ENCODE measurements around the gene ZSCAN21. TPM values are rescaled to one million over a fixed set of nuclear protein-coding genes. Genes with fewer than 3 reads are reported as not detected.

ZSCAN21 gene
- total RNA-seq, 1 donor from 2014 or later, result 17.0 TPM

- no peaks in the 10 kb centered on the region for H3K27me3 Mint-ChIP-seq (ENCODE audit: low read depth)
- no peaks in the 10 kb centered on the region for H3K9me3 Mint-ChIP-seq
- DNase-seq (ENCODE audit: low spot score in 2 of 2, unreplicated experiment in 2 of 2), result peak in 1 of 2 experiments; percentile 42
- H3K4me3 Mint-ChIP-seq, result no peak overlapping the region
- peaks cover 25% of the 10 kb centered on the region for H3K36me3 Mint-ChIP-seq
- peak overlapping the region; percentile 67 for H3K27ac Mint-ChIP-seq
- TF ChIP-seq, protein P1, sequence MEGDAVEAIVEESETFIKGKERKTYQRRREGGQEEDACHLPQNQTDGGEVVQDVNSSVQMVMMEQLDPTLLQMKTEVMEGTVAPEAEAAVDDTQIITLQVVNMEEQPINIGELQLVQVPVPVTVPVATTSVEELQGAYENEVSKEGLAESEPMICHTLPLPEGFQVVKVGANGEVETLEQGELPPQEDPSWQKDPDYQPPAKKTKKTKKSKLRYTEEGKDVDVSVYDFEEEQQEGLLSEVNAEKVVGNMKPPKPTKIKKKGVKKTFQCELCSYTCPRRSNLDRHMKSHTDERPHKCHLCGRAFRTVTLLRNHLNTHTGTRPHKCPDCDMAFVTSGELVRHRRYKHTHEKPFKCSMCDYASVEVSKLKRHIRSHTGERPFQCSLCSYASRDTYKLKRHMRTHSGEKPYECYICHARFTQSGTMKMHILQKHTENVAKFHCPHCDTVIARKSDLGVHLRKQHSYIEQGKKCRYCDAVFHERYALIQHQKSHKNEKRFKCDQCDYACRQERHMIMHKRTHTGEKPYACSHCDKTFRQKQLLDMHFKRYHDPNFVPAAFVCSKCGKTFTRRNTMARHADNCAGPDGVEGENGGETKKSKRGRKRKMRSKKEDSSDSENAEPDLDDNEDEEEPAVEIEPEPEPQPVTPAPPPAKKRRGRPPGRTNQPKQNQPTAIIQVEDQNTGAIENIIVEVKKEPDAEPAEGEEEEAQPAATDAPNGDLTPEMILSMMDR (IDR thresholded peaks at IDR 0.05; ENCODE audit: unreplicated experiment), result no peak
- peaks cover 22% of the 10 kb centered on the region for H3K4me1 Mint-ChIP-seq
Observed at GRCh38 chr7:100022621-100023020, 27.0 kb upstream of the ZSCAN21 start.

GRCh38 chr7:100023526-100023925 is 26.0 kb upstream of the ZSCAN21 start:
- H3K27ac Mint-ChIP-seq, result peak overlapping the region; percentile 56
- H3K36me3 Mint-ChIP-seq, result peaks cover 22% of the 10 kb centered on the region

DNA sequence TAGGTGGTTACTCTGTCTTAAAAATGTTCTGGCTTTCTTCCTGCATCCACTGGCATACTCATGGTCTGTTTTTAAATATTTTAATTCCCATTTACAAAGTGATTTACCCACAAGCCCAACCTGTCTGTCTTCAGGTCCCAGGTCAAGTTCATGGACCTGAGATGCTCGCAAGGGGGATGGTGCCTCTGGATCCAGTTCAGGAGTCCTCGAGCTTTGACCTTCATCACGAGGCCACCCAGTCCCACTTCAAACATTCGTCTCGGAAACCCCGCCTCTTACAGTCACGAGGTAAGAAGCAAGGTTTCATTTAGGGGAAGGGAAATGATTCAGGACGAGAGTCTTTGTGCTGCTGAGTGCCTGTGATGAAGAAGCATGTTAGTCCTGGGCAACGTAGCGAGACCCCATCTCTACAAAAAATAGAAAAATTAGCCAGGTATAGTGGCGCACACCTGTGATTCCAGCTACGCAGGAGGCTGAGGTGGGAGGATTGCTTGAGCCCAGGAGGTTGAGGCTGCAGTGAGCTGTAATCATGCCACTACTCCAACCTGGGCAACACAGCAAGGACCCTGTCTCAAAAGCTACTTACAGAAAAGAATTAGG is 25.5 kb upstream of the ZSCAN21 start:
- Mint-ChIP-seq H3K4me1 (peaks cover 18% of the 10 kb centered on the region), H3K9me3 (no peaks in the 10 kb centered on the region), H3K27ac (no peak overlapping the region), H3K27me3 (ENCODE audit: low read depth) (no peaks in the 10 kb centered on the region), H3K4me3 (no peak overlapping the region), H3K36me3 (peaks cover 23% of the 10 kb centered on the region)
- no peak for DNase-seq (ENCODE audit: low spot score in 2 of 2, unreplicated experiment in 2 of 2)
- TF ChIP-seq, protein P1 (IDR thresholded peaks at IDR 0.05; ENCODE audit: unreplicated experiment), result no peak

More at GRCh38 chr7:100023526-100023925, 26.0 kb upstream of the ZSCAN21 start:
- no peak for DNase-seq (ENCODE audit: low spot score in 2 of 2, unreplicated experiment in 2 of 2)
- no peaks in the 10 kb centered on the region for H3K9me3 Mint-ChIP-seq
- H3K4me3 Mint-ChIP-seq, result no peak overlapping the region
- H3K27me3 Mint-ChIP-seq (ENCODE audit: low read depth), result no peaks in the 10 kb centered on the region
- H3K4me1 Mint-ChIP-seq, result peaks cover 18% of the 10 kb centered on the region
- TF ChIP-seq, protein P1 (IDR thresholded peaks at IDR 0.05; ENCODE audit: unreplicated experiment), result no peak

DNA sequence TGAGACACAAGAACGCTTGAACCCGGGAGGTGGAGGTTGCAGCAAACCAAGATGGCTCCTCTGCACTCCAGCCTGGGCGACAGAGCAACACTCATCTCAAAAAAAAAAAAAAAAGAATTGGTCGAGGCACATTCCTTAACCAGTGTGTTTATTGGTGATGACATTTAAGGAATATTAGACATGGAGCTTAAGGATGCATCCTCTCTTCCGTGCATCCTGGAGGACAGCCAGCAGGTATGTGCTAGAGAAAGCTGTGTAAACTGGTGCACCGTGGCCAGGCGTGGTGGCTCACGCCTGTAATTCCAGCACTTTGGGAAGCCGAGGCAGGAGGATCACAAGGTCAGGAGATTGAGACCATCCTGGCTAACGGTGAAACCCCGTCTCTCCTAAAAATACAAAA is 22.4 kb upstream of the ZSCAN21 start:
- no peaks in the 10 kb centered on the region for H3K27me3 Mint-ChIP-seq (ENCODE audit: low read depth)
- TF ChIP-seq, protein P1 (IDR thresholded peaks at IDR 0.05; ENCODE audit: unreplicated experiment), result no peak
- no peaks in the 10 kb centered on the region for H3K9me3 Mint-ChIP-seq
- peaks cover 11% of the 10 kb centered on the region for H3K4me1 Mint-ChIP-seq
- H3K4me3 Mint-ChIP-seq, result no peak overlapping the region
- peaks cover 40% of the 10 kb centered on the region for H3K36me3 Mint-ChIP-seq
- no peak for DNase-seq (ENCODE audit: low spot score in 2 of 2, unreplicated experiment in 2 of 2)
- no peak overlapping the region for H3K27ac Mint-ChIP-seq

- no peaks in the 10 kb centered on the region for H3K4me1 Mint-ChIP-seq
Observed at GRCh38 chr7:100029596-100029995, 20.0 kb upstream of the ZSCAN21 start.

More at GRCh38 chr7:100029596-100029995, 20.0 kb upstream of the ZSCAN21 start:
- TF ChIP-seq, protein P1 (IDR thresholded peaks at IDR 0.05; ENCODE audit: unreplicated experiment), result no peak
- Mint-ChIP-seq H3K27me3 (ENCODE audit: low read depth) (no peaks in the 10 kb centered on the region), H3K9me3 (peaks cover 8% of the 10 kb centered on the region), H3K27ac (no peak overlapping the region), H3K4me3 (no peak overlapping the region), H3K36me3 (peaks cover 47% of the 10 kb centered on the region)
- no peak for DNase-seq (ENCODE audit: low spot score in 2 of 2, unreplicated experiment in 2 of 2)

Measured in mesothelial cell of epicardium (in vitro differentiated cells).